Peyer's patch (tissue), 4 donors: ENCODE data around the gene POU6F2.

Experiments used
- POLR2A ChIP-seq, 2 donors: fragments of 450-650 bp; IDR thresholded peaks; one replicate each; pipeline ENCODE4 v1.5.1; 2017; ENCODE audit warnings: antibody characterized with exemption in 2 of 2, mild to moderate bottlenecking in 2 of 2, moderate library complexity in 2 of 2
- TF ChIP-seq, protein P1 (sequence below), 6 experiments: fragments of 450-650 bp in 4 of 6; fragments of 200-600 bp in 2 of 6; sonication (generic) in 1 of 6; IDR thresholded peaks; one replicate each; pipeline ENCODE4 v1.5.1; 2017 to 2019; ENCODE audit warnings: antibody characterized with exemption in 6 of 6, mild to moderate bottlenecking in 3 of 6, moderate library complexity in 1 of 6

DNA sequence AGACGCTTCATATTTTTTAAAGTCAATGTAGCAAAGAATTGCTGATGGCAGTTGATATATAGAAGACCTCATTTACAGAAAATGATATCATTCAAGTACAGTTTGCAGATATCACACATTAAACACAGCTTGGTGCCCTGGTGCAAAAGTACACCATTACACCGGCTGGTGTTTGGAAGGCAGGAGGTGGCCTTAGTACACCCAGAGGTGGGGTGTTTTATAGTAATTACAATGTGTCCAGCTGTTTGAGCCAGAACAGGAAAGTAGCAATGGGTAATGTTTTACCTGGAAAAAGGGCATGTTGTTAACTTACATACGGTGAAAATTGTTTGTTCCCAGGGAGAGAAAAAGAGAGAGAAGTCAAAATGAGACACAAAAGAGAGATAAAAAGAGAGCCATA, 485.5 kb downstream of the POU6F2 start:
- TF ChIP-seq, protein P1, sequence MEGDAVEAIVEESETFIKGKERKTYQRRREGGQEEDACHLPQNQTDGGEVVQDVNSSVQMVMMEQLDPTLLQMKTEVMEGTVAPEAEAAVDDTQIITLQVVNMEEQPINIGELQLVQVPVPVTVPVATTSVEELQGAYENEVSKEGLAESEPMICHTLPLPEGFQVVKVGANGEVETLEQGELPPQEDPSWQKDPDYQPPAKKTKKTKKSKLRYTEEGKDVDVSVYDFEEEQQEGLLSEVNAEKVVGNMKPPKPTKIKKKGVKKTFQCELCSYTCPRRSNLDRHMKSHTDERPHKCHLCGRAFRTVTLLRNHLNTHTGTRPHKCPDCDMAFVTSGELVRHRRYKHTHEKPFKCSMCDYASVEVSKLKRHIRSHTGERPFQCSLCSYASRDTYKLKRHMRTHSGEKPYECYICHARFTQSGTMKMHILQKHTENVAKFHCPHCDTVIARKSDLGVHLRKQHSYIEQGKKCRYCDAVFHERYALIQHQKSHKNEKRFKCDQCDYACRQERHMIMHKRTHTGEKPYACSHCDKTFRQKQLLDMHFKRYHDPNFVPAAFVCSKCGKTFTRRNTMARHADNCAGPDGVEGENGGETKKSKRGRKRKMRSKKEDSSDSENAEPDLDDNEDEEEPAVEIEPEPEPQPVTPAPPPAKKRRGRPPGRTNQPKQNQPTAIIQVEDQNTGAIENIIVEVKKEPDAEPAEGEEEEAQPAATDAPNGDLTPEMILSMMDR (IDR thresholded peaks at IDR 0.05), result no peak
- TF ChIP-seq POLR2A (IDR thresholded peaks at IDR 0.05), result no peak
